ENCODE measurements around the gene VAMP8.

VAMP8 gene

DNA sequence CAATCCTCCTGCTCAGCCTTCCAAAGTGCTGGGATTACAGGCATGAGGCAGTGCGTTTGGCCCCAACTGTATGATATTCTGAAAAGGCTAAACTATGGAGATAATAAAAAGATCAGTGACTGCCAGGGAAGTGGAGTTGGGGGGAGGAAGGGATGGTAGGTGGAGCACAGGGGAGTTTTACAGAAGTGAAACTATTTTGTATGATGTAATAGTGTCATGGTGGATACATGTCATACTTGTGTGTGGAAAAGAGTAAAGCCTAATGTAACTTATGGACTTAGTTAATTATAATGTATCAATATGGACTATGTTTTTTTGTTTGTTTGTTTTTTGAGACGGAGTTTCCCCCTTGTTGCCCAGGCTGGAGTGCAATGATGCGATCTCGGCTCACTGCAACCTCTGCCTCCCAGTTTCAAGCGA is 13.2 kb upstream of the VAMP8 start:
- DNase-seq, result no peak
- H3K4me1 ChIP-seq, result peaks cover 0 to 24% (median 14%) of the 10 kb centered on the region in 4 donors
- peaks cover 0 to 2% (median 0%) of the 10 kb centered on the region in 3 donors for H3K36me3 ChIP-seq
- no peaks in the 10 kb centered on the region for H3K9me3 ChIP-seq
- no peak overlapping the region for H3K27ac ChIP-seq
- no peak overlapping the region for H3K4me3 ChIP-seq
- H3K27me3 ChIP-seq, result no peaks in the 10 kb centered on the region
- TF ChIP-seq, protein P1, sequence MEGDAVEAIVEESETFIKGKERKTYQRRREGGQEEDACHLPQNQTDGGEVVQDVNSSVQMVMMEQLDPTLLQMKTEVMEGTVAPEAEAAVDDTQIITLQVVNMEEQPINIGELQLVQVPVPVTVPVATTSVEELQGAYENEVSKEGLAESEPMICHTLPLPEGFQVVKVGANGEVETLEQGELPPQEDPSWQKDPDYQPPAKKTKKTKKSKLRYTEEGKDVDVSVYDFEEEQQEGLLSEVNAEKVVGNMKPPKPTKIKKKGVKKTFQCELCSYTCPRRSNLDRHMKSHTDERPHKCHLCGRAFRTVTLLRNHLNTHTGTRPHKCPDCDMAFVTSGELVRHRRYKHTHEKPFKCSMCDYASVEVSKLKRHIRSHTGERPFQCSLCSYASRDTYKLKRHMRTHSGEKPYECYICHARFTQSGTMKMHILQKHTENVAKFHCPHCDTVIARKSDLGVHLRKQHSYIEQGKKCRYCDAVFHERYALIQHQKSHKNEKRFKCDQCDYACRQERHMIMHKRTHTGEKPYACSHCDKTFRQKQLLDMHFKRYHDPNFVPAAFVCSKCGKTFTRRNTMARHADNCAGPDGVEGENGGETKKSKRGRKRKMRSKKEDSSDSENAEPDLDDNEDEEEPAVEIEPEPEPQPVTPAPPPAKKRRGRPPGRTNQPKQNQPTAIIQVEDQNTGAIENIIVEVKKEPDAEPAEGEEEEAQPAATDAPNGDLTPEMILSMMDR (IDR thresholded peaks at IDR 0.05), result no peak
- intact Hi-C loops (cut with DNase I; ENCODE audit: low total_unique reads), result loop anchor here (10.0 kb wide), 1 partner anchor 239 kb away; the partner anchor contains the start of gene TGOLN2

DNA sequence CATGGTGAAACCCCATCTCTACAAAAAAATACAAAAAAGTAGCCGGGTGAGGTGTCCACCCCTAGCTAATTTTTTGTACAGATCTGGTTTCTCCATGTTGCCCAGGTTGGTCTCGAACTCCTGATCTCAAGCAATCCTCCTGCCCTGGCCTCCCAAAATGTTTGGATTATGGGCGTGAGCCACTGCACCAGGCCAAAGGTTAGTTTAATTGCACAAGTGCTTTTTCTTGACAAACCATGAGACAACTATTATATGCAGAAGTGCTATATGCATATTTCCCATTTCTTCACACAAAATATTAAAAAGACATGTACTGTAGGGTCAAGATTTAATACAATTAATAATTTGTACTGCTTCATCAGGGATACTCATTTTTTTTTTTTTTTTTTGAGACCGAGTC is 11.1 kb upstream of the VAMP8 start:
- Histone ChIP-seq H3K36me3 (no peaks in the 10 kb centered on the region), H3K27ac (no peak overlapping the region), H3K4me3 (no peak overlapping the region), H3K4me1 (peaks cover 0 to 6% (median 0%) of the 10 kb centered on the region in 4 donors), H3K9me3 (no peaks in the 10 kb centered on the region), H3K27me3 (no peaks in the 10 kb centered on the region)
- TF ChIP-seq, protein P1 (IDR thresholded peaks at IDR 0.05), result no peak
- intact Hi-C loops (cut with DNase I; ENCODE audit: low total_unique reads), result loop anchor here (10.0 kb wide), 1 partner anchor 241 kb away; the partner anchor contains the start of gene TGOLN2
- DNase-seq, result no peak

DNA sequence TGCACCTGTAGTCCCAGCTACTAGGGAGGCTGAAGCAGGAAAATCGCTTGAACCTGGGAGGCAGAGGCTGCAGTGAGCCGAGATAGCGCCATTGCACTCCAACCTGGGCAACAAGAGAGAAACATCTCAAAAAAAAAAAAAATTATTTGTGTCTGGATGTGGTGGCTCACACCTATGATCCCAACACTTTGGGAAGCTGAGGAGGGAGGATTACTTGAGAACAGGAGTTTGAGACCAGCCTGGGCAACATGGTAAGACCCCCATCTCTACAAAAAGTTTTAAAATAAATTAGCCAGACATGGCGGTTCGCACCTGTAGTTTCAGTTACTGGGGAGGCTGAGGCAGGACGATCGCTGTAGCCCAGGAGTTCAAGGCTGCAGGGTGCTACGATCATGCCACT is 1.6 kb upstream of the VAMP8 start:
- no peak for DNase-seq

DNA sequence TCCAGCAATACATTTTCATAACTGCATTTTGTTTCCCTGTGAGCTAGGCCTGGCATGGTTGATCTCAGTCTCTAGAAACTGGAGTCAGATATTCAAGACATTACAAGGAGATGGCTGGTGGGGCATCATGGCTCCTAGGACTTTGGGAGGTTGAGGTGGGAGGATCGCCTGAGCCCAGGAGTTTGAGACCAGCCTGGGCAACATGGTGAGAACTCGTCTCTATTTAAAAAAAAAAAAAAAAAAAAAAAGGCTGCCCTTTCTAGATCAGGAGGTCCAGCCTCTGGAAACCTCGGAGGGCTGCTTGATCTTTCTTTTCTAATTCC is 362 bp upstream of the VAMP8 start:
- DNase-seq, result no peak
- Histone ChIP-seq H3K27me3 (no peaks in the 10 kb centered on the region), H3K4me3 (no peak overlapping the region), H3K4me1 (peaks cover 0 to 23% (median 10%) of the 10 kb centered on the region in 4 donors), H3K27ac (peak overlapping the region in 1 of 2 donors; percentile 50), H3K36me3 (peaks cover 0 to 6% (median 0%) of the 10 kb centered on the region in 3 donors), H3K9me3 (no peaks in the 10 kb centered on the region)
- intact Hi-C loops (cut with DNase I; ENCODE audit: low total_unique reads), result no loop called here
- TF ChIP-seq, protein P1 (IDR thresholded peaks at IDR 0.05), result no peak

More for the DNA sequence above, 1.6 kb upstream of the VAMP8 start:
- peaks cover 0 to 23% (median 10%) of the 10 kb centered on the region in 4 donors for H3K4me1 ChIP-seq
- H3K4me3 ChIP-seq, result no peak overlapping the region
- intact Hi-C loops (cut with DNase I; ENCODE audit: low total_unique reads), result no loop called here
- H3K36me3 ChIP-seq, result no peaks in the 10 kb centered on the region
- H3K27me3 ChIP-seq, result no peaks in the 10 kb centered on the region
- no peak overlapping the region for H3K27ac ChIP-seq
- no peaks in the 10 kb centered on the region for H3K9me3 ChIP-seq
- TF ChIP-seq, protein P1 (IDR thresholded peaks at IDR 0.05), result no peak

DNA sequence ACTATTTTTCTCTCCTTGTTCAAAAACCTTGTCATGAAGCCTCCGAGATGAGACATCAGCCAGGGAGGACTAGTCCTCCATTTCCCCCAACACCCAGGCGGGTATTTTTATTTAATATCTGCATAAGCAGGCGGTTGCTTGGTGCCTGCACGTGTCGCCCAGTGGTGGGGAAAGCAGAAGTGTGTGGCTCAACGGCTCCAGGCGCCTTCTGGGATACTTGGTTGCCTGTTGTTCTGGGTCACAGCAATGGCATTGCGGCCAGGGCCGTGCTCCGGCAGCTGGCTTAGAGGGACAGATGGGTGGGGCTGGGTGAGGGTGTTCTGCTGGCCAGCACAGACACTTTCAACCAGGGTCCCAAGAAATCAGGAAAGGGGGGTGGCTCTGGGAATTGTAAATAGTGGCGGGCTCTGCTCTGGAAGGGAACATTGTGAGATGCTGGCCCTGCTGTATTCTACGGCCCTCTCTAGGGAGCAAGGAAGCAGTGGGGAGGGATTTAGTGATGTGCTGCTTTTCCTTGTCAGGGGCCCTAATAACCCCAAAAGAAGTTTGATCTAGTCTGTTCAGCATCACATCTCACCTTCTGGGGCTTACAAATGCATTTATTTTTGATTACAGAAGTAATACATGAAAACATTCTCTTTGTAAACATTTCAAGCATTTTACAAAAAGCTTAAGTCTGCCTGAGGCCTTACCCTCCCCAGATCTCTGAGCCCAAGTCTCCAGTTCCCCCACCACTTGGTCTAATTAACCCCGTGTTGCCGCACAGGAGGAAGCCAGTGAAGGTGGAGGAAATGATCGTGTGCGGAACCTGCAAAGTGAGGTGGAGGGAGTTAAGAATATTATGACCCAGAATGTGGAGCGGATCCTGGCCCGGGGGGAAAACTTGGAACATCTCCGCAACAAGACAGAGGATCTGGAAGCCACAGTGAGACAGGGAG is 1.1 kb downstream of the VAMP8 start:
- Histone ChIP-seq H3K27ac (peak overlapping the region; percentile 50 to 55), H3K4me1 (peaks cover 0 to 23% (median 10%) of the 10 kb centered on the region in 4 donors), H3K9me3 (no peaks in the 10 kb centered on the region), H3K27me3 (no peaks in the 10 kb centered on the region), H3K4me3 (peak overlapping the region; percentile 27 to 33), H3K36me3 (peaks cover 0 to 7% (median 0%) of the 10 kb centered on the region in 3 donors)
- peak; percentile 73 to 80 for DNase-seq
- TF ChIP-seq, protein P1 (IDR thresholded peaks at IDR 0.05), result no peak
- intact Hi-C loops (cut with DNase I; ENCODE audit: low total_unique reads), result no loop called here

All from tibial artery (tissue), 4 donors.